ENCODE results near the gene PCSK7. TPM values are rescaled to one million over a fixed set of nuclear protein-coding genes. Genes with fewer than 3 reads are reported as not detected.
A peak's percentile ranks its signal among the peaks of the same experiment; 100 is the strongest.

Gene PCSK7
- total RNA-seq, 1 experiment from 2014 or later = 50.7 TPM

DNA sequence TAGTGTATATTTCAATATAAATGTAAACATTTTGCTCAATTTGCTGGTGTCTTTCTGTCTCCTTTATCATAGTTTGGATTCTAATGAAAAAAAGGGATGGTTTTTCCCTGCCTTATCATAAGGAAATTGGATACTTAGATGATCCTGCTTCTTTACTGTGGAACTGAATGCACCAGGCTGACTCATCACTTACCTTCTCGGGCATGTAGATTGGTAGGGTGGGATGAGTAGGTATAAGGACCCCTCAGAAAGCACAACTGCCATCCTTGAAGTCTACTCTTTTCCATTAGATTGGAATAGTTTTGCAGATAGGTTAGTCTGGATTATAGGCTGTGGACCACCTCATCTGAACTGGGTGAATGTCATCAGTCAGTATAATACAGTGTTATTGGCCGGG lies 60.9 kb downstream of the PCSK7 start:
- H2BK15ac ChIP-seq (ENCODE audit: low read depth, low read length) = no peak overlapping the region
- H3K4me2 ChIP-seq (ENCODE audit: insufficient read depth, insufficient read length, low read length) = no peak overlapping the region
- Mint-ChIP-seq H3K4me1 (peaks cover 17 to 23% of the 10 kb centered on the region in 2 experiments), H3K4me3 (no peak overlapping the region), H3K27ac (peak overlapping the region in 2 of 3 experiments; percentile 58 to 77; a peak in 2 of 7 replicates), H3K36me3 (ENCODE audit: insufficient read depth in 1 of 3, low read depth in 3 of 3) (peaks cover 14 to 63% (median 46%) of the 10 kb centered on the region in 3 experiments; a peak in 6 of 7 replicates), H3K27me3 (ENCODE audit: low read depth) (no peaks in the 10 kb centered on the region), H3K9me3 (no peaks in the 10 kb centered on the region)
- TF ChIP-seq, protein P1, sequence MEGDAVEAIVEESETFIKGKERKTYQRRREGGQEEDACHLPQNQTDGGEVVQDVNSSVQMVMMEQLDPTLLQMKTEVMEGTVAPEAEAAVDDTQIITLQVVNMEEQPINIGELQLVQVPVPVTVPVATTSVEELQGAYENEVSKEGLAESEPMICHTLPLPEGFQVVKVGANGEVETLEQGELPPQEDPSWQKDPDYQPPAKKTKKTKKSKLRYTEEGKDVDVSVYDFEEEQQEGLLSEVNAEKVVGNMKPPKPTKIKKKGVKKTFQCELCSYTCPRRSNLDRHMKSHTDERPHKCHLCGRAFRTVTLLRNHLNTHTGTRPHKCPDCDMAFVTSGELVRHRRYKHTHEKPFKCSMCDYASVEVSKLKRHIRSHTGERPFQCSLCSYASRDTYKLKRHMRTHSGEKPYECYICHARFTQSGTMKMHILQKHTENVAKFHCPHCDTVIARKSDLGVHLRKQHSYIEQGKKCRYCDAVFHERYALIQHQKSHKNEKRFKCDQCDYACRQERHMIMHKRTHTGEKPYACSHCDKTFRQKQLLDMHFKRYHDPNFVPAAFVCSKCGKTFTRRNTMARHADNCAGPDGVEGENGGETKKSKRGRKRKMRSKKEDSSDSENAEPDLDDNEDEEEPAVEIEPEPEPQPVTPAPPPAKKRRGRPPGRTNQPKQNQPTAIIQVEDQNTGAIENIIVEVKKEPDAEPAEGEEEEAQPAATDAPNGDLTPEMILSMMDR (conservative IDR thresholded peaks at IDR 0.05) = no peak
- no peak overlapping the region for H4K5ac ChIP-seq (ENCODE audit: insufficient read length, low read depth, low read length)
- no peak overlapping the region for H4K91ac ChIP-seq (ENCODE audit: insufficient read length, low read depth, low read length)
- H3K79me2 ChIP-seq (ENCODE audit: insufficient read depth, low read length) = no peaks in the 10 kb centered on the region
- no peak overlapping the region for H2BK120ac ChIP-seq (ENCODE audit: low read depth, low read length, poor library complexity, severe bottlenecking)
- H3K23me2 ChIP-seq (ENCODE audit: insufficient read length, low read depth, low read length, poor library complexity, severe bottlenecking) = no peaks in the 10 kb centered on the region
- H4K8ac ChIP-seq (replicated peaks; ENCODE audit: insufficient read length, low read depth, low read length) = no peak overlapping the region
- H2AFZ ChIP-seq (ENCODE audit: low read length) = no peak overlapping the region
- H3K27me3 ChIP-seq (ENCODE audit: insufficient read depth, low read length) = no peaks in the 10 kb centered on the region
- H2AK5ac ChIP-seq (ENCODE audit: insufficient read length, low read length) = no peak overlapping the region
- no CpG with 5 or more reads among the region's 2 CpGs for WGBS (ENCODE audit: extremely low coverage, insufficient read length, low lambda C conversion rate)
- no peak overlapping the region for H3T11ph ChIP-seq (ENCODE audit: low read length)
- H3K9ac ChIP-seq (ENCODE audit: extremely low read depth, insufficient read length, low read length) = no peak overlapping the region
- H2BK5ac ChIP-seq (ENCODE audit: insufficient read length, low read length) = no peak overlapping the region
- H3K56ac ChIP-seq (ENCODE audit: insufficient read length, low read depth, low read length) = no peak overlapping the region
- no peak overlapping the region for H3K27ac ChIP-seq (ENCODE audit: insufficient read length, low read depth, low read length)
- H3K14ac ChIP-seq (ENCODE audit: insufficient read depth, low read length) = no peak overlapping the region
- H3K4ac ChIP-seq (ENCODE audit: low read depth, low read length) = no peak overlapping the region
- H4K20me1 ChIP-seq (ENCODE audit: control insufficient read depth, insufficient read depth, insufficient read length) = no peaks in the 10 kb centered on the region
- H3K79me1 ChIP-seq (ENCODE audit: insufficient read depth, low read depth, low read length, poor library complexity, severe bottlenecking) = no peaks in the 10 kb centered on the region
- H2BK12ac ChIP-seq (ENCODE audit: insufficient read length, low read depth, low read length) = no peak overlapping the region
- H3K4me1 ChIP-seq (ENCODE audit: insufficient read depth, low read length) = no peaks in the 10 kb centered on the region
- DNase-seq = no peak
- no peak overlapping the region for H3K18ac ChIP-seq (ENCODE audit: insufficient read length, low read depth, low read length)
- H2BK20ac ChIP-seq (ENCODE audit: low read depth, low read length, poor library complexity, severe bottlenecking) = no peak overlapping the region
- H3K9me3 ChIP-seq (ENCODE audit: control insufficient read depth, low read depth, low read length) = no peaks in the 10 kb centered on the region
- H3K23ac ChIP-seq (ENCODE audit: insufficient read length, low read depth, low read length) = no peak overlapping the region
